GM18858 (cell line): ENCODE data around the gene MRC2.
A peak's percentile ranks its signal among the peaks of the same experiment; 100 is the strongest.
"Not testable (repeated sequence)": the region's sequence is repeated elsewhere in the genome, so short reads cannot be mapped to it uniquely, and the experiment has no call there.

ENCODE experiments used
- ATAC-seq: cut with Tn5 transposase; IDR thresholded peaks from one replicate; pipeline ENCODE4 v1.9.1; 2021; ENCODE audit not compliant: unreplicated experiment

Gene MRC2, protein sequence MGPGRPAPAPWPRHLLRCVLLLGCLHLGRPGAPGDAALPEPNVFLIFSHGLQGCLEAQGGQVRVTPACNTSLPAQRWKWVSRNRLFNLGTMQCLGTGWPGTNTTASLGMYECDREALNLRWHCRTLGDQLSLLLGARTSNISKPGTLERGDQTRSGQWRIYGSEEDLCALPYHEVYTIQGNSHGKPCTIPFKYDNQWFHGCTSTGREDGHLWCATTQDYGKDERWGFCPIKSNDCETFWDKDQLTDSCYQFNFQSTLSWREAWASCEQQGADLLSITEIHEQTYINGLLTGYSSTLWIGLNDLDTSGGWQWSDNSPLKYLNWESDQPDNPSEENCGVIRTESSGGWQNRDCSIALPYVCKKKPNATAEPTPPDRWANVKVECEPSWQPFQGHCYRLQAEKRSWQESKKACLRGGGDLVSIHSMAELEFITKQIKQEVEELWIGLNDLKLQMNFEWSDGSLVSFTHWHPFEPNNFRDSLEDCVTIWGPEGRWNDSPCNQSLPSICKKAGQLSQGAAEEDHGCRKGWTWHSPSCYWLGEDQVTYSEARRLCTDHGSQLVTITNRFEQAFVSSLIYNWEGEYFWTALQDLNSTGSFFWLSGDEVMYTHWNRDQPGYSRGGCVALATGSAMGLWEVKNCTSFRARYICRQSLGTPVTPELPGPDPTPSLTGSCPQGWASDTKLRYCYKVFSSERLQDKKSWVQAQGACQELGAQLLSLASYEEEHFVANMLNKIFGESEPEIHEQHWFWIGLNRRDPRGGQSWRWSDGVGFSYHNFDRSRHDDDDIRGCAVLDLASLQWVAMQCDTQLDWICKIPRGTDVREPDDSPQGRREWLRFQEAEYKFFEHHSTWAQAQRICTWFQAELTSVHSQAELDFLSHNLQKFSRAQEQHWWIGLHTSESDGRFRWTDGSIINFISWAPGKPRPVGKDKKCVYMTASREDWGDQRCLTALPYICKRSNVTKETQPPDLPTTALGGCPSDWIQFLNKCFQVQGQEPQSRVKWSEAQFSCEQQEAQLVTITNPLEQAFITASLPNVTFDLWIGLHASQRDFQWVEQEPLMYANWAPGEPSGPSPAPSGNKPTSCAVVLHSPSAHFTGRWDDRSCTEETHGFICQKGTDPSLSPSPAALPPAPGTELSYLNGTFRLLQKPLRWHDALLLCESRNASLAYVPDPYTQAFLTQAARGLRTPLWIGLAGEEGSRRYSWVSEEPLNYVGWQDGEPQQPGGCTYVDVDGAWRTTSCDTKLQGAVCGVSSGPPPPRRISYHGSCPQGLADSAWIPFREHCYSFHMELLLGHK (N-terminal part only)

GRCh38 chr17:62627219-62627903 is at the start of gene MRC2:
Gene MRC2, plus strand, starts transcription at chr17:62627670. Its CDS starts 133 bp downstream, at chr17:62627803.
- ATAC-seq: no peak

DNA sequence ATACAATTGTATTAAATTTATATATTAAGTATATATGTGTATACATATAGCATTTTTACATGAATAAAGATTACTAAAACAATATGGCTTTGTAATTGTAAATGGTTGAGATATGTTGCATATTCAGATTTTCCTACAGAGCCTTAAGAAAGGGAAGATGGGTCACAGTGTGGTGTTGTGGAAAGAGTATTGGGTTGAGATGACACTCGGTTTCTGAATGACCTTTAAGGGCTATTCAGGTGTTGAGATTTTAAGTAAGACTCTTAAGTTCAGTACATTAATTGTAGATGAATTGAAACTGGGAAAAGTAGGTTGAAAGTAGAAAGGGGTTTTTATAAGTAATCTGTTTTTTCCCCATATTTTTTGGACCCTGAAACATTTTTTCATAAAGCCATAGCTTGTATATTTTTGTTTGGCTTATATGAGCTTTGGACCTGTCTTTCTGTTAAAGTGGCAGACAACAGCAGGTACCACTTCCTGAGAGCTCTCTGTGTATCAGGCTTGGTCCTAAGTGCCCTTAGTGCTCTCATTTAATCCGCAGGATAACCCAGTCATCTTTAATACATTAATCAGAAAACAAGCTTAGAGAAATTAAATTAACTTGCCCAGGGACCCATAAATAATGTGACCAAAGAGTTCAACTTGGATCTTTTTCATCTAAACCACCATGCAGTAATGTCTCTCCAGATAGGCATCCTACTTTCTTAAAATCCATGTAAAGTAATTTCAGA is 48.5 kb upstream of the MRC2 start:
- ATAC-seq: no peak

DNA sequence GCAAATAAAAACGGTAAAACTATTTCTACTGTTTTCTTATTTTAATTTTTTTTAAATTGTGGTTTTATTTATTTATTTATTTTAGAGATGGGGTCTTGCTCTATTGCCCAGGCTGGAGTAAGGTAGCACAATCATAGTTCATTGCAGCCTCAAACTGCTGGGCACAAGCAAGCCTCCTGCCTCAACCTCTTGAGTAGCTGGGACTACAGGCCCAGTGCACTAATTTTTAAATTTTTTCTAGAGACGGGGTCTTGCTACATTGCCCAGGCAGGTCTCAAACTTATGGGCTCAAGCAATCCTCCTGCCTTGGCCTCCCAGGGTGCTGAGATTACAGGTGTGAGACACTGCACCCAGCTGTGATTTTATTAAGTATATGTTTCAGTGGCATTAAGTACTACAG is 46.5 kb upstream of the MRC2 start:
- no peak for ATAC-seq

GRCh38 chr17:62581764-62582163 is 45.7 kb upstream of the MRC2 start:
- no peak for ATAC-seq

GRCh38 chr17:62587554-62587953 is 39.9 kb upstream of the MRC2 start:
- ATAC-seq: no peak

DNA sequence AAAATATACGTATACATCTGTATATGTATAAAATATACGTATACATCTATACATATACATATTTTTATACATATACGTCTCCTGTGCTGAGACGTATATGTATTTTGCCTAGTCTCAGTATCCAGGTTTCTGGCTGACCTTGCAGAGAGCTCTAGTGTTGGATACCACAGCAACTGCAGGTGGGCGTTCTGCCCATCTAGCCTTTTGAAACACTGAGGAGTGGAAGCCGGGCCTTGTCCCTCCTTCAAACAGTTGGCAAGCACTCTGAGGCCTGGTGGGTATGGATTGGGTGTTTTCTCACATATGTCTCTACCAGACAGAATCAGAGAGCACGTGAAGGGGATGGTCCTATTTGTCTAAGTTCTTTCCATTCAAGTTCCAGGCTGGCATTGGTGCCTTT is 39.4 kb upstream of the MRC2 start:
- ATAC-seq: no peak

GRCh38 chr17:62591333-62591732 is 36.1 kb upstream of the MRC2 start:
- ATAC-seq: no peak

DNA sequence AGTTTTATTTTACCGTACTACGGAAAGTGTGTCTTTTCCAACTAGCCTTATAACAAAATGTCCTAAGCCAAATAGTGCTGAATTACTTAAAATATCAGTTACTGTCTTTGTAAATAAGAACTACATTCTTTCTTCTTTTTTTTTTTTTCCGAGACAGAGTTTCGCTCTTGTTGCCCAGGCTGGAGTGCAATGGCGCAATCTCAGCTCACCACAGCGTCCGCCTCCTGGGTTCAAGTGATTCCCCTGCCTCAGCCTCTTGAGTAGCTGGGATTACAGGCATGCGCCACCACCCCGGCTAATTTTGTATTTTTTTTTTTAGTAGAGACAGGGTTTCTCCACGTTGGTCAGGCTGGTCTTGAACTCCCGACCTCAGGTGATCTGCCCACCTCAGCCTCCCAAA is 35.6 kb upstream of the MRC2 start:
- not testable (repeated sequence) for ATAC-seq

GRCh38 chr17:62592341-62593099 is 35.0 kb upstream of the MRC2 start:
- no peak for ATAC-seq

DNA sequence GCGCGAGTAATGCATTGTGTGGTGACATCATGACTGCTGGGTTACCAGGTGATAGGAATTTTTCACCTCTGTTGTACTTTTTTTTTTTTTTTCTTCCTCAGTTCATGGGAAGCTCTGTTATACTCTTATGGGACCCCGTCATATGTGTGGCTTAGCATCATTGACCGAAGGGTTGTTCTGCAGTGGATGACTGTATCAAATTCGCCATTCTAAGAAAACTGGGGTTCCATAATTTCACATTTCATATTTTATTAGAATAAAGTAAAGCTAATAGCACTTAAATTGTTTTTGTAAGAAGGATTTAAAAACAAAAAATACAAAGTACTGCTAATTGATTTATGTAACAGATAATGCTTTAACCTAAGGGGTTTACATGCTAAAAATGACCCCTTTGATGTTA is 32.0 kb upstream of the MRC2 start:
- ATAC-seq: no peak

- no peak for ATAC-seq
Observed at GRCh38 chr17:62596662-62597061, 30.8 kb upstream of the MRC2 start.

GRCh38 chr17:62597150-62597549 is 30.3 kb upstream of the MRC2 start:
- no peak for ATAC-seq

- ATAC-seq: no peak
Observed at GRCh38 chr17:62597920-62598319, 29.6 kb upstream of the MRC2 start.

DNA sequence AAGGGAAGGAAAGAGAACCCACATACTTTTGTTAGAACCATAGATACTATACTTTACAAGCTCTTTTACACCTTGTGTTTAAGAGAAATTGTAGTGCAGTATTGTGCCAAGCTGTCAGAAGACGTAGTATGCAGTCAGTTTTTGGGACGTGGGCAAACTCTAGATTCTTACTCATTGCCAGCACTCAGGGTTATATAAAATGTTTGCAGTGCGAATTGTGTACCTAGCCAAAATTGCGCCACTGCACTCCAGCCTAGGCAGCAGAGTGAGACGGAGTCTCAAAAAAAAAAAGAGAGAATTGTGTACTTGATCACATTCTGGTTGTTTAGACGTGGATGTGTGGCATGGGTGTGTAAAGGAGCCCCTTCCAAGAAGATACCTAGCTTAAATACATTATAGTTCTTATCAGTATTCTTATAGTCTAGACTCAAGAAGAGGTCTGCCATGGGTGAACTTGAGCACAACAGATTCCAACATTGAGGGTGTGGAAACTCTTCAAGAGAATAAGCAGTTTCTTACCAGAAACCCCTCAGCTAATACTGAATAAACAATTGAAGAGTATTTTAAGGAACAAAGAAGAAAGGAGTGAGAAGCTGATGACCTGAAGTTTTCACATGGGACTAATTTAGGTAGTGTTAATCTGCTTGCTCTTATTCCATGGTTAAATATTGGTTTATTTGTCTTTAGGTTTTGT is 27.4 kb upstream of the MRC2 start:
- ATAC-seq: no peak

DNA sequence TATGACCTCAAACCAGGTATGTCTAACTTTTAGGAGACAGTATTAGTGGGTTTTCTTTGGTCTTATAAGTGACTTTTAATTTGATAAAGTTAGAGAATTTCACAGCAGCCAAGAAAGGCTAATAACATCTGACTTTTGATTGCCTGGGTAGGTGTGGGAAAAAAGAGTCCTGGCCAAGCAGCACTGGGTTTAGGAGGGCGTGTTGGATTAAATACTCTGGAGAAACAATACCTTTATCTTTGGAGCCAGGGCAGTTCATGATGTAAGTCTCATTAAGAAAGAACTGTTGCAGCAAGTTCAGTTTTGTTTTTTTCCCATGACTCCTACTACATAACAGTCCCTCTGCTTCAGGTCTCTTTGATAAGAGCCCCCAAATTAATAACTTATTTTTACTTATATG is 26.7 kb upstream of the MRC2 start:
- no peak for ATAC-seq

DNA sequence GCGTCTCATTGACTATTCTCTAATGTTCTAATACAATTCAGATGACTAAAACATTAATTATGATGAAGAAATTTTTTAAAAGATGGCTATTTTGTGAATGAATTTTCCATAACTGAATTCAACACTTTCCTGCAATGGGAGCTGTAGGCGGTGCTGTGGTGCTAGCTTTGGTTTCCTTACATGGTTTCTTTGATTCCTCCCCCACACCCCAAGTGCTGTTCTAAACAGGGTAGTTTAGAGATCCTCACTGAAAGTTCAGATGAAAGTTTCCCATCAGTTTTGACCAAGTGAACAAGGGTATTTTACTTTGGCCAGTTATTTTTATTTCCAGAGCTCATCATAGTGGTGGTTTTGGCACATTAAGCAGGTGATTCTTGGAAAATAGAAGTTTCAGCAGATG is 26.0 kb upstream of the MRC2 start:
- ATAC-seq: no peak

DNA sequence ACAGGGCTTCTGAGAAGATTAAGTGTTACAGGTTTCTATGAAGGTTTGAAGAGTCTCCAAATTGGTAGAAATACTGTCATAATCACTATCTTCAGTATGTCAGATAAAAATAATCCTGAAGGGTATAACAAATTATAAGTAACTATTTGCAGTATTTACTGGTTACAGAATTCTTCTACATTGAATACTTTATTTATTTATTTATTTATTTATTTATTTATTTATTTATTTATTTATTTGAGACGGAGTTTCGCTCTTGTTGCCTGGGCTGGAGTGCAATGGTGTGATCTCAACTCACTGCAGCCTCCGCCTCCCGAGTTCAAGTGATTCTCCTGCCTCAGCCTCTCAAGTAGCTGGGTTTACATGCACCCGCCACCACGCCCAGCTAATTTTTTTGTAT is 23.7 kb upstream of the MRC2 start:
- ATAC-seq: not testable (repeated sequence)

DNA sequence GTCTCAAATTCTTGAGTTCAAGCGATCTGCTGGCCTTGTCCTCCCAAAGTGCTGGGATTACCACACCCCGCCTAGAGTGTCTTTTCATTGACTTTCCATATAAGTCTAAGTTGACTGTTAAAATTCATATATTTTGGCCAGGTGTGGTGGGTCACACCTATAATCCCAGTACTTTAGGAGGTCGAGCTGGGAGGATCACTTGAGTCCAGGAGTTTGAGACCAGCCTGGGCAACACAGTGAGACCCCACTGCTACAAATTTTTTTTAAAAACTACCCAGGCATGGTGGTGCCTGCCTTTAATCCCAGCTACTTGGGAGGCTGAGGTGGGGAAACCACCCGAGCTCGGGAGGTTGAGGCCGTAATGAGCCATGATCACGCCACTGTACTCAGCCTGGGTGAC is 21.9 kb upstream of the MRC2 start:
- no peak for ATAC-seq

- peak; percentile 58 for ATAC-seq
Observed at GRCh38 chr17:62611292-62611691, 16.2 kb upstream of the MRC2 start.
